ENCODE results near the gene ARHGAP30. TPM values are rescaled to one million over a fixed set of nuclear protein-coding genes. Genes with fewer than 3 reads are reported as not detected.

ARHGAP30 gene
- polyA plus RNA-seq, 1 of the 3 experiments (the other 2 are of a cell fraction), result not detected

DNA sequence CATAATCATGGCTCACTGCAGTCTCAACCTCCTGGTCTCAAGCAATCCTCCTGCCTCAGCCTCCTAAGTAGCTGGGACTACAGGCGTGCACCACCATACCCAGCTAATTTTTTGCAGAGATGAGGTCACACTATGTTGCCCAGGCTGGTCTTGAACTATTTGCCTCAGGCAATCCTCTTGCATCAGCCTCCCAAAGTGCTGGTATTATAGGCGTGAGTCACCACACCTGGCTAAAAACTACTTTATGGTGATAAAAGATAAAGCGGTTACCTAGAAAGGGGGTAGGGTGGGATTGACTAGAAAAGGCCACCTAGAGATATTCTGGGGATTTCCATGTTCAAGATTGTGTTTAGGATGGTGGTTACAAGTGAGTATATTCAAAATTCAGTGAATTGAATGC, 35.9 kb downstream of the ARHGAP30 start:
- Histone ChIP-seq H2AFZ (ENCODE audit: low read depth) (no peak overlapping the region), H3K36me3 (replicated peaks in 1 of 2; ENCODE audit: control insufficient read depth in 1 of 2, insufficient read depth in 2 of 2, low read length in 1 of 2) (no peaks in the 10 kb centered on the region), H4K20me1 (ENCODE audit: insufficient read depth) (no peaks in the 10 kb centered on the region), H3K27me3 (ENCODE audit: insufficient read depth) (no peaks in the 10 kb centered on the region), H3K9ac (no peak overlapping the region), H3K4me2 (no peak overlapping the region), H3K79me2 (ENCODE audit: insufficient read depth) (peaks cover 10% of the 10 kb centered on the region; the same call in 1 of the 2 replicates), H3K9me3 (no peaks in the 10 kb centered on the region), H3K4me1 (ENCODE audit: control insufficient read depth in 1 of 2, insufficient read depth in 2 of 2, low read depth in 1 of 2, low read length in 1 of 2) (peaks cover 0 to 2% of the 10 kb centered on the region in 2 experiments; a peak in 1 of 4 replicates), H3K27ac (ENCODE audit: low read depth in 2 of 2, low read length in 1 of 2) (no peak overlapping the region), H3K4me3 (ENCODE audit: low read depth in 2 of 2, low read length in 1 of 2) (no peak overlapping the region), H3K9me2 (no peaks in the 10 kb centered on the region), H3F3A (replicated peaks; ENCODE audit: insufficient read depth) (no peaks in the 10 kb centered on the region)
- TF ChIP-seq EP300 (IDR thresholded peaks at IDR 0.05; ENCODE audit: borderline replicate concordance in 1 of 2, low read depth in 1 of 2, low read length in 1 of 2), result no peak
- TF ChIP-seq, protein P1, sequence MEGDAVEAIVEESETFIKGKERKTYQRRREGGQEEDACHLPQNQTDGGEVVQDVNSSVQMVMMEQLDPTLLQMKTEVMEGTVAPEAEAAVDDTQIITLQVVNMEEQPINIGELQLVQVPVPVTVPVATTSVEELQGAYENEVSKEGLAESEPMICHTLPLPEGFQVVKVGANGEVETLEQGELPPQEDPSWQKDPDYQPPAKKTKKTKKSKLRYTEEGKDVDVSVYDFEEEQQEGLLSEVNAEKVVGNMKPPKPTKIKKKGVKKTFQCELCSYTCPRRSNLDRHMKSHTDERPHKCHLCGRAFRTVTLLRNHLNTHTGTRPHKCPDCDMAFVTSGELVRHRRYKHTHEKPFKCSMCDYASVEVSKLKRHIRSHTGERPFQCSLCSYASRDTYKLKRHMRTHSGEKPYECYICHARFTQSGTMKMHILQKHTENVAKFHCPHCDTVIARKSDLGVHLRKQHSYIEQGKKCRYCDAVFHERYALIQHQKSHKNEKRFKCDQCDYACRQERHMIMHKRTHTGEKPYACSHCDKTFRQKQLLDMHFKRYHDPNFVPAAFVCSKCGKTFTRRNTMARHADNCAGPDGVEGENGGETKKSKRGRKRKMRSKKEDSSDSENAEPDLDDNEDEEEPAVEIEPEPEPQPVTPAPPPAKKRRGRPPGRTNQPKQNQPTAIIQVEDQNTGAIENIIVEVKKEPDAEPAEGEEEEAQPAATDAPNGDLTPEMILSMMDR (IDR thresholded peaks at IDR 0.05), result no peak
- TF ChIP-seq, protein P2, sequence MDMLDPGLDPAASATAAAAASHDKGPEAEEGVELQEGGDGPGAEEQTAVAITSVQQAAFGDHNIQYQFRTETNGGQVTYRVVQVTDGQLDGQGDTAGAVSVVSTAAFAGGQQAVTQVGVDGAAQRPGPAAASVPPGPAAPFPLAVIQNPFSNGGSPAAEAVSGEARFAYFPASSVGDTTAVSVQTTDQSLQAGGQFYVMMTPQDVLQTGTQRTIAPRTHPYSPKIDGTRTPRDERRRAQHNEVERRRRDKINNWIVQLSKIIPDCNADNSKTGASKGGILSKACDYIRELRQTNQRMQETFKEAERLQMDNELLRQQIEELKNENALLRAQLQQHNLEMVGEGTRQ (IDR thresholded peaks at IDR 0.05; ENCODE audit: borderline replicate concordance, low read depth, low read length), result no peak
- no peak for TF ChIP-seq RFX5 (IDR thresholded peaks at IDR 0.05; ENCODE audit: low read length)
- TF ChIP-seq RAD21 (IDR thresholded peaks at IDR 0.05; ENCODE audit: low read length), result no peak
- no peak for TF ChIP-seq RCOR1 (IDR thresholded peaks at IDR 0.05; ENCODE audit: low read length)
- TF ChIP-seq ELF1 (IDR thresholded peaks at IDR 0.05), result no peak
- no peak for DNase-seq
- WGBS (ENCODE audit: low lambda C conversion rate), result 88% methylated on average over 3 of the region's 3 CpGs
- POLR2A ChIA-PET, result no interaction called here
- CTCF ChIA-PET, result interaction anchor here (0.9 to 1.3 kb wide), 2 partner anchors 9 to 32 kb away, joined by 3 to 4 read pairs; no protein-coding TSS in a partner anchor

DNA sequence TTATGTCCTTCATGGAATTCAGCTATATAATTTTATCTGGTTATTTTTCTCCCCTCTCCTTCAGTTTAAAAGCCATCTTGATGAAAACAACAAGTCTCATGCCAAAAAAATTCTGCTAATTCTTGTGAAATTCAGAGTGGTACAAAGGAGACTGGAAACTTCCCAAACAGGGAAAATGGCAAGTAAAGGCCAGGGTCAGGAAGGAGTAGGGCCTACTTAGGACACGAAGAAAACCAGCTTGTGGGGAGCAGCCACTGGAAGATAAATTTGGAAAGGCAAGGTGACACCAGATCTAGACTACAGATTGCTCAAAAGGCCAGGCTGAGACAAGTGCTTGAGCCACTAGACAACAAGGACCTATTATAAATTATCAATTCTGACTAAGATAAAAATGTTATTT, 37.3 kb downstream of the ARHGAP30 start:
- Histone ChIP-seq H3K4me2 (no peak overlapping the region), H3K79me2 (ENCODE audit: insufficient read depth) (0 out of 2 replicates have a peak, but pooled peaks cover 4% of the 10 kb centered on the region), H3F3A (replicated peaks; ENCODE audit: insufficient read depth) (no peaks in the 10 kb centered on the region), H3K4me1 (ENCODE audit: control insufficient read depth in 1 of 2, insufficient read depth in 2 of 2, low read depth in 1 of 2, low read length in 1 of 2) (no peaks in the 10 kb centered on the region), H3K27me3 (ENCODE audit: insufficient read depth) (no peaks in the 10 kb centered on the region), H3K9me2 (no peaks in the 10 kb centered on the region), H4K20me1 (ENCODE audit: insufficient read depth) (no peaks in the 10 kb centered on the region), H2AFZ (ENCODE audit: low read depth) (no peak overlapping the region), H3K36me3 (replicated peaks in 1 of 2; ENCODE audit: control insufficient read depth in 1 of 2, insufficient read depth in 2 of 2, low read length in 1 of 2) (no peaks in the 10 kb centered on the region), H3K27ac (ENCODE audit: low read depth in 2 of 2, low read length in 1 of 2) (no peak overlapping the region), H3K4me3 (ENCODE audit: low read depth in 2 of 2, low read length in 1 of 2) (no peak overlapping the region), H3K9me3 (no peaks in the 10 kb centered on the region), H3K9ac (no peak overlapping the region)
- 39% methylated on average over 1 of the region's 1 CpG for WGBS (ENCODE audit: low lambda C conversion rate)
- CTCF ChIA-PET, result interaction anchor here (1.2 to 1.3 kb wide), 2 partner anchors 31 to 43 kb away, joined by 3 to 4 read pairs; no protein-coding TSS in a partner anchor
- POLR2A ChIA-PET, result no interaction called here
- TF ChIP-seq CHD2 (IDR thresholded peaks at IDR 0.05; ENCODE audit: low read length, partially characterized antibody) (no peak), TCF12 (IDR thresholded peaks at IDR 0.05) (no peak), RFX5 (IDR thresholded peaks at IDR 0.05; ENCODE audit: low read length) (no peak), RAD21 (IDR thresholded peaks at IDR 0.05; ENCODE audit: low read length) (no peak), SMC3 (IDR thresholded peaks at IDR 0.05; ENCODE audit: low read depth, low read length) (no peak), NRF1 (IDR thresholded peaks at IDR 0.05; ENCODE audit: low read depth, low read length) (no peak)
- no peak for DNase-seq

All from SK-N-SH (cell line).